ENCODE measurements around the gene ELOB.

The ELOB gene

GRCh38 chr16:2770057-2770951, 6.8 kb downstream of the ELOB start:
- TF ChIP-seq, protein P1, sequence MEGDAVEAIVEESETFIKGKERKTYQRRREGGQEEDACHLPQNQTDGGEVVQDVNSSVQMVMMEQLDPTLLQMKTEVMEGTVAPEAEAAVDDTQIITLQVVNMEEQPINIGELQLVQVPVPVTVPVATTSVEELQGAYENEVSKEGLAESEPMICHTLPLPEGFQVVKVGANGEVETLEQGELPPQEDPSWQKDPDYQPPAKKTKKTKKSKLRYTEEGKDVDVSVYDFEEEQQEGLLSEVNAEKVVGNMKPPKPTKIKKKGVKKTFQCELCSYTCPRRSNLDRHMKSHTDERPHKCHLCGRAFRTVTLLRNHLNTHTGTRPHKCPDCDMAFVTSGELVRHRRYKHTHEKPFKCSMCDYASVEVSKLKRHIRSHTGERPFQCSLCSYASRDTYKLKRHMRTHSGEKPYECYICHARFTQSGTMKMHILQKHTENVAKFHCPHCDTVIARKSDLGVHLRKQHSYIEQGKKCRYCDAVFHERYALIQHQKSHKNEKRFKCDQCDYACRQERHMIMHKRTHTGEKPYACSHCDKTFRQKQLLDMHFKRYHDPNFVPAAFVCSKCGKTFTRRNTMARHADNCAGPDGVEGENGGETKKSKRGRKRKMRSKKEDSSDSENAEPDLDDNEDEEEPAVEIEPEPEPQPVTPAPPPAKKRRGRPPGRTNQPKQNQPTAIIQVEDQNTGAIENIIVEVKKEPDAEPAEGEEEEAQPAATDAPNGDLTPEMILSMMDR (IDR thresholded peaks at IDR 0.05; ENCODE audit: insufficient read depth, low read length, poor library complexity, severe bottlenecking), result peak; percentile 24
- Histone ChIP-seq H3K27me3 (replicated peaks; ENCODE audit: control insufficient read depth, insufficient read depth, low read length) (no peaks in the 10 kb centered on the region), H3K4me3 (replicated peaks; ENCODE audit: low read depth, low read length) (no peak overlapping the region), H3K36me3 (ENCODE audit: control insufficient read depth, insufficient read depth, low read length) (peaks cover 69% of the 10 kb centered on the region)
- DNase-seq (ENCODE audit: extremely low read depth, insufficient read length), result no peak

GRCh38 chr16:2769675-2770056, 7.4 kb downstream of the ELOB start:
- H3K36me3 ChIP-seq (ENCODE audit: control insufficient read depth, insufficient read depth, low read length), result peaks cover 73% of the 10 kb centered on the region
- no peak for DNase-seq (ENCODE audit: extremely low read depth, insufficient read length)
- no peak overlapping the region for H3K4me3 ChIP-seq (replicated peaks; ENCODE audit: low read depth, low read length)
- TF ChIP-seq, protein P1 (IDR thresholded peaks at IDR 0.05; ENCODE audit: insufficient read depth, low read length, poor library complexity, severe bottlenecking), result no peak
- H3K27me3 ChIP-seq (replicated peaks; ENCODE audit: control insufficient read depth, insufficient read depth, low read length), result no peaks in the 10 kb centered on the region

DNA sequence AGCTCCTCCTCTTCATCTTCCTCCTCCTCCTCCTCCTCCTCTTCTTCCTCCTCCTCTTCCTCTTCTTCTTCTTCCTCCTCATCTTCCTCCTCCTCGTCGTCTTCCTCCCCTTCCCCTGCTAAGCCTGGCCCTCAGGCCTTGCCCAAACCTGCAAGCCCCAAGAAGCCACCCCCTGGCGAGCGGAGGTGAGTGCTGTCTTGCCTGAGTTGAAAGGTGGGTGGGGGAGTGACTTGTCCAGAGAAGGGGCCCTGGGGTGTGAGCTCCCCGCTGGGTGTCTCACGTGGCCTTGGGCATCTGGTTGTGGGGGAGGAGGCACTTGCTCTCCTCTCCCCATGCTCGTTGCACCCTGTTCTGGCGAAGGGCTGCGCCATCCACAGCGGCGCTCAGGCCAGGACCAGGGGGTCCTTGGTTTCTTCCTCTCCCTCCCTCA, 8.0 kb downstream of the ELOB start:
- Histone ChIP-seq H3K36me3 (ENCODE audit: control insufficient read depth, insufficient read depth, low read length) (peaks cover 75% of the 10 kb centered on the region), H3K4me3 (replicated peaks; ENCODE audit: low read depth, low read length) (no peak overlapping the region), H3K27me3 (replicated peaks; ENCODE audit: control insufficient read depth, insufficient read depth, low read length) (no peaks in the 10 kb centered on the region)
- no peak for DNase-seq (ENCODE audit: extremely low read depth, insufficient read length)
- TF ChIP-seq, protein P1 (IDR thresholded peaks at IDR 0.05; ENCODE audit: insufficient read depth, low read length, poor library complexity, severe bottlenecking), result no peak

GRCh38 chr16:2768403-2769089, 8.5 kb downstream of the ELOB start:
- H3K4me3 ChIP-seq (replicated peaks; ENCODE audit: low read depth, low read length), result no peak overlapping the region
- H3K36me3 ChIP-seq (ENCODE audit: control insufficient read depth, insufficient read depth, low read length), result peaks cover 78% of the 10 kb centered on the region
- DNase-seq (ENCODE audit: extremely low read depth, insufficient read length), result no peak
- no peaks in the 10 kb centered on the region for H3K27me3 ChIP-seq (replicated peaks; ENCODE audit: control insufficient read depth, insufficient read depth, low read length)
- TF ChIP-seq, protein P1 (IDR thresholded peaks at IDR 0.05; ENCODE audit: insufficient read depth, low read length, poor library complexity, severe bottlenecking), result no peak

- TF ChIP-seq, protein P1 (IDR thresholded peaks at IDR 0.05; ENCODE audit: insufficient read depth, low read length, poor library complexity, severe bottlenecking), result no peak
- H3K27me3 ChIP-seq (replicated peaks; ENCODE audit: control insufficient read depth, insufficient read depth, low read length), result no peaks in the 10 kb centered on the region
- peaks cover 81% of the 10 kb centered on the region for H3K36me3 ChIP-seq (ENCODE audit: control insufficient read depth, insufficient read depth, low read length)
- no peak overlapping the region for H3K4me3 ChIP-seq (replicated peaks; ENCODE audit: low read depth, low read length)
- no peak for DNase-seq (ENCODE audit: extremely low read depth, insufficient read length)
Observed at GRCh38 chr16:2767891-2768290, 9.2 kb downstream of the ELOB start.

Measured in GM06990 (cell line).